ENCODE measurements around the gene THTPA. TPM values are rescaled to one million over a fixed set of nuclear protein-coding genes. Genes with fewer than 3 reads are reported as not detected.
"Not testable (repeated sequence)": the region's sequence is repeated elsewhere in the genome, so short reads cannot be mapped to it uniquely, and the experiment has no call there.

THTPA gene
- total RNA-seq, 1 experiment from 2014 or later: 18.3 TPM

- no peak for DNase-seq
- Mint-ChIP-seq H3K4me3 (ENCODE audit: low read depth, unreplicated experiment) (no peak overlapping the region), H3K27me3 (ENCODE audit: unreplicated experiment) (peaks cover 66% of the 10 kb centered on the region), H3K36me3 (ENCODE audit: insufficient read depth, unreplicated experiment) (peaks cover 5% of the 10 kb centered on the region), H3K27ac (ENCODE audit: unreplicated experiment) (no peak overlapping the region), H3K9me3 (ENCODE audit: low read depth, unreplicated experiment) (no peaks in the 10 kb centered on the region), H3K4me1 (ENCODE audit: low read depth, unreplicated experiment) (no peaks in the 10 kb centered on the region)
- no TSS peak for BruUV-seq (replicated peaks)
- TF ChIP-seq CTCF (IDR thresholded peaks at IDR 0.05; ENCODE audit: unreplicated experiment): no peak
- intact Hi-C loops (cut with micrococcal nuclease; ENCODE audit: unreplicated experiment): no loop called here
- CTCF ChIA-PET: no interaction called here
These were observed 24.3 kb downstream of the THTPA start for GRCh38 chr14:23580152-23580926.

DNA sequence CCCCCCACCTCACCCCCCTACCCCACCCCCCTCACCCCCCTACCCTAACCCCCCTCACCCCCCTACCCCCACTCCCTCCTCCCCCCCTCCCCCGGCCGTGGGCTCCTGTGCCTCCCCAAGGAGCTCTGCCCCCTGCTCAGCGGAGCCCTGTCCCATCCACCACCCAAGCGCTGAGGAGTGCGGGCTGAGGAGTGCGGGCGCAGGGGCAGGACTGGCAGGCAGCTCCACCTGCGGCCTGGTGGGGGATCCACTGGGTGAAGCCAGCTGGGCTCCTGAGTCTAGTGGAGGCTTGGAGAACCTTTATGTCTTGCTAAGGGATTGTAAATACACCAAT is 24.8 kb downstream of the THTPA start:
- H3K27me3 Mint-ChIP-seq (ENCODE audit: unreplicated experiment): peaks cover 69% of the 10 kb centered on the region
- BruUV-seq (replicated peaks): no TSS peak
- H3K9me3 Mint-ChIP-seq (ENCODE audit: low read depth, unreplicated experiment): no peaks in the 10 kb centered on the region
- TF ChIP-seq CTCF (IDR thresholded peaks at IDR 0.05; ENCODE audit: unreplicated experiment): no peak
- CTCF ChIA-PET: no interaction called here
- peaks cover 5% of the 10 kb centered on the region for H3K36me3 Mint-ChIP-seq (ENCODE audit: insufficient read depth, unreplicated experiment)
- H3K27ac Mint-ChIP-seq (ENCODE audit: unreplicated experiment): no peak overlapping the region
- no peak for DNase-seq
- no peak overlapping the region for H3K4me3 Mint-ChIP-seq (ENCODE audit: low read depth, unreplicated experiment)
- intact Hi-C loops (cut with micrococcal nuclease; ENCODE audit: unreplicated experiment): no loop called here
- H3K4me1 Mint-ChIP-seq (ENCODE audit: low read depth, unreplicated experiment): no peaks in the 10 kb centered on the region

- Mint-ChIP-seq H3K4me1 (ENCODE audit: low read depth, unreplicated experiment) (no peaks in the 10 kb centered on the region), H3K9me3 (ENCODE audit: low read depth, unreplicated experiment) (no peaks in the 10 kb centered on the region), H3K36me3 (ENCODE audit: insufficient read depth, unreplicated experiment) (peaks cover 5% of the 10 kb centered on the region), H3K4me3 (ENCODE audit: low read depth, unreplicated experiment) (no peak overlapping the region), H3K27ac (ENCODE audit: unreplicated experiment) (no peak overlapping the region), H3K27me3 (ENCODE audit: unreplicated experiment) (peaks cover 55% of the 10 kb centered on the region)
- intact Hi-C loops (cut with micrococcal nuclease; ENCODE audit: unreplicated experiment): no loop called here
- no TSS peak for BruUV-seq (replicated peaks)
- CTCF ChIA-PET: interaction anchor here (0.8 kb wide), 1 partner anchor 276 kb away, joined by 5 read pairs; no protein-coding TSS in a partner anchor
- TF ChIP-seq CTCF (IDR thresholded peaks at IDR 0.05; ENCODE audit: unreplicated experiment): no peak
- DNase-seq: no peak
These were observed 27.1 kb downstream of the THTPA start for GRCh38 chr14:23582906-23583760.

GRCh38 chr14:23583761-23584526 is 27.9 kb downstream of the THTPA start:
- H3K27ac Mint-ChIP-seq (ENCODE audit: unreplicated experiment); H3K36me3 Mint-ChIP-seq (ENCODE audit: insufficient read depth, unreplicated experiment); H3K4me3 Mint-ChIP-seq (ENCODE audit: low read depth, unreplicated experiment); DNase-seq; intact Hi-C loops (cut with micrococcal nuclease; ENCODE audit: unreplicated experiment); H3K9me3 Mint-ChIP-seq (ENCODE audit: low read depth, unreplicated experiment); H3K4me1 Mint-ChIP-seq (ENCODE audit: low read depth, unreplicated experiment); CTCF ChIA-PET; BruUV-seq (replicated peaks): not testable (repeated sequence)
- peaks cover 47% of the 10 kb centered on the region for H3K27me3 Mint-ChIP-seq (ENCODE audit: unreplicated experiment)

DNA sequence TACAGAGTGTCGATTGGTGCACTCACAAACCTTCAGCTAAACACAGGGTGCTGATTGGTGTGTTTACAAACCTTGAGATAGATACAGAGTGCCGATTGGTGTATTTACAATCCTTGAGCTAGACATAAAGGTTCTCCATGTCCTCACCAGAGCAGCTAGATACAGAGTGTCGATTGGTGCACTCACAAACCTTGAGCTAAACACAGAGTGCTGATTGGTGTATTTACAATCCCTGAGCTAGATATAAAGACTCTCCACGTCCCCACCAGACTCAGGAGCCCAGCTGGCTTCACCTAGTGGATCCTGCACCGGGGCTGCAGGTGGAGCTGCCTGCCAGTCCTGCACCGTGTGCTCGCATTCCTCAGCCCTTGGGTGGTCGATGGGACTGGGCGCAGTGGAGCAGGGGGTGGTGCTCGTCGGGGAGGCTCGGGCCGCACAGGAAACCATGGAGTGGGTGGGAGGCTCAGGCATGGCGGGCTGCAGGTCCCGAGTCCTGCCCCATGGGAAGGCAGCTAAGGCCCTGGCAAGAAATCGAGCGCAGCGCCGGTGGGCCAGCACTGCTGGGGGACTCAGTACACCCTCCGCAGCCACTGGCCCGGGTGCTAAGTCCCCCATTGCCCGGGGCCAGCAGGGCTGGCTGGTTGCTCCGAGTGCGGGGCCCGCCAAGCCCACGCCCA is 28.6 kb downstream of the THTPA start:
- H3K4me1 Mint-ChIP-seq (ENCODE audit: low read depth, unreplicated experiment); CTCF ChIA-PET; H3K36me3 Mint-ChIP-seq (ENCODE audit: insufficient read depth, unreplicated experiment); DNase-seq; H3K4me3 Mint-ChIP-seq (ENCODE audit: low read depth, unreplicated experiment); BruUV-seq (replicated peaks); H3K27ac Mint-ChIP-seq (ENCODE audit: unreplicated experiment); H3K9me3 Mint-ChIP-seq (ENCODE audit: low read depth, unreplicated experiment): not testable (repeated sequence)
- H3K27me3 Mint-ChIP-seq (ENCODE audit: unreplicated experiment): peaks cover 39% of the 10 kb centered on the region
- intact Hi-C loops (cut with micrococcal nuclease; ENCODE audit: unreplicated experiment): loop anchor here (5.0 kb wide), 3 partner anchors 83 to 343 kb away; no protein-coding TSS in a partner anchor
